Right lobe of liver (tissue), 6 donors: ENCODE data around the gene KLHL26. TPM values are rescaled to one million over a fixed set of nuclear protein-coding genes. Genes with fewer than 3 reads are reported as not detected.
A peak's percentile ranks its signal among the peaks of the same experiment; 100 is the strongest.

ENCODE experiments used
- ATAC-seq, 4 donors: fragments of 200-7000 bp; cut with Tn5 transposase; one replicate each; pipeline ENCODE4 v1.9.1; 2020; ENCODE audit warnings: mild to moderate bottlenecking in 4 of 4, moderate library complexity in 4 of 4
- DNase-seq, 3 donors: peaks; one replicate each; pipeline ENCODE4 v3.0.0-alpha.2; 2020
- H3K27ac ChIP-seq, 3 donors: fragments of 200-600 bp; one replicate each; pipeline ENCODE4 v1.8.0; 2022
- H3K27me3 ChIP-seq, 2 donors: fragments of 200-600 bp; one replicate each; pipeline ENCODE4 v1.8.0; 2022
- H3K36me3 ChIP-seq, 4 donors: fragments of 200-600 bp; sonication (generic) in 1 of 4; one replicate each; pipeline versions ENCODE4 v1.5.1 to v1.8.0; 2017 to 2022; ENCODE audit warnings: control low read depth in 1 of 4
- H3K4me1 ChIP-seq, 4 donors: fragments of 200-600 bp; sonication (generic) in 1 of 4; one replicate each; pipeline versions ENCODE4 v1.5.1 to v1.8.0; 2017 to 2022; ENCODE audit warnings: control low read depth in 1 of 4
- H3K4me3 ChIP-seq, 3 donors: fragments of 200-600 bp; one replicate each; pipeline ENCODE4 v1.8.0; 2022
- H3K9me3 ChIP-seq, 4 donors: fragments of 200-600 bp; sonication (generic) in 1 of 4; one replicate each; pipeline versions ENCODE4 v1.5.1 to v1.8.0; 2017 to 2022; ENCODE audit warnings: control low read depth in 1 of 4
- CTCF ChIP-seq, 4 donors: fragments of 200-600 bp in 3 of 4; fragments of 450-650 bp in 1 of 4; IDR thresholded peaks; one replicate each; pipeline versions ENCODE4 v1.5.1 to v1.8.0; 2016 to 2022; ENCODE audit warnings: antibody characterized with exemption in 4 of 4, mild to moderate bottlenecking in 2 of 4
- POLR2A ChIP-seq: fragments of 450-650 bp; IDR thresholded peaks from one replicate; pipeline ENCODE4 v1.6.1; 2017; ENCODE audit warnings: antibody characterized with exemption, mild to moderate bottlenecking
- WGBS: methylation state at CpG from one replicate; pipeline ENCODE4 v1.1.6; 2018; ENCODE audit warnings: low coverage, low lambda C conversion rate; ENCODE audit not compliant: insufficient coverage; ENCODE audit errors: missing lambda C conversion rate; 5-methylcytosine and 5-hydroxymethylcytosine counted together
- intact Hi-C, 2 donors: fragments of 100-400 bp; cut with DNase I; formaldehyde crosslinking; loops; one replicate each; pipeline versions ENCODE4 v1.11.2 to v1.14.1; 2022
- total RNA-seq, 6 experiments: library from RNA; depleted of rRNA in 2 of 6; stranded (reverse); fragments of >200 nt in 2 of 6; fragmentation: NEBNext Ultra II Directional in 3 of 6; extraction: Animal tissue kit (Norgen Biotek cat#: 25700) in 3 of 6; gene quantifications; one replicate each; pipeline versions ENCODE4 v1.1.0 to v1.2.4, GENCODE V29; 2016 to 2023
- donor health status: DM: no; HTN: yes; CAD: no.
- donor health status: DM: no; HTN: no; CAD: no.
- donor health status: DM: no; HTN: no; CAD: no.
- donor health status: DM: no; HTN: yes; CAD: no.
- donor health status: DM: no; HTN: yes; CAD: no.

The KLHL26 gene
- total RNA-seq, 6 experiments from 2014 or later = 3.8 to 5.0 (median 4.7) TPM

GRCh38 chr19:18626906-18627305 lies 9.9 kb upstream of the KLHL26 start:
- H3K4me3 ChIP-seq = no peak overlapping the region
- ATAC-seq (no peak), DNase-seq (no peak)
- TF ChIP-seq POLR2A (no peak), CTCF (IDR thresholded peaks at IDR 0.05) (no peak)
- no peak overlapping the region for H3K27ac ChIP-seq
- no peaks in the 10 kb centered on the region for H3K36me3 ChIP-seq
- WGBS = 60% methylated on average over 2 of the region's 2 CpGs
- no peaks in the 10 kb centered on the region for H3K4me1 ChIP-seq
- H3K27me3 ChIP-seq = no peaks in the 10 kb centered on the region
- no peaks in the 10 kb centered on the region for H3K9me3 ChIP-seq
- intact Hi-C loops = no loop called here

GRCh38 chr19:18629166-18630088 lies 7.4 kb upstream of the KLHL26 start:
- H3K27ac ChIP-seq = no peak overlapping the region
- no peaks in the 10 kb centered on the region for H3K36me3 ChIP-seq
- DNase-seq = no peak
- WGBS = 66% methylated on average over 10 of the region's 15 CpGs
- H3K27me3 ChIP-seq = no peaks in the 10 kb centered on the region
- intact Hi-C loops = no loop called here
- H3K4me3 ChIP-seq = no peak overlapping the region
- peak in 2 of 4 donors; percentile 13 to 47 for ATAC-seq
- TF ChIP-seq CTCF (IDR thresholded peaks at IDR 0.05) = no peak
- no peak for TF ChIP-seq POLR2A
- no peaks in the 10 kb centered on the region for H3K9me3 ChIP-seq
- no peaks in the 10 kb centered on the region for H3K4me1 ChIP-seq

GRCh38 chr19:18633321-18633720 lies 3.5 kb upstream of the KLHL26 start:
- H3K9me3 ChIP-seq = no peaks in the 10 kb centered on the region
- ATAC-seq = no peak
- intact Hi-C loops = no loop called here
- 0% methylated on average over 1 of the region's 8 CpGs for WGBS
- H3K36me3 ChIP-seq = no peaks in the 10 kb centered on the region
- H3K4me3 ChIP-seq = no peak overlapping the region
- peaks cover 0 to 10% (median 0%) of the 10 kb centered on the region in 4 donors for H3K4me1 ChIP-seq
- no peaks in the 10 kb centered on the region for H3K27me3 ChIP-seq
- no peak for TF ChIP-seq POLR2A
- TF ChIP-seq CTCF (IDR thresholded peaks at IDR 0.05) = no peak
- H3K27ac ChIP-seq = no peak overlapping the region
- no peak for DNase-seq

- Histone ChIP-seq H3K36me3 (no peaks in the 10 kb centered on the region), H3K4me1 (peaks cover 0 to 10% (median 0%) of the 10 kb centered on the region in 4 donors), H3K27ac (no peak overlapping the region), H3K27me3 (no peaks in the 10 kb centered on the region), H3K4me3 (no peak overlapping the region), H3K9me3 (no peaks in the 10 kb centered on the region)
- WGBS = 62% methylated on average over 6 of the region's 12 CpGs
- intact Hi-C loops = no loop called here
- DNase-seq = no peak
- ATAC-seq = no peak
- TF ChIP-seq POLR2A (no peak), CTCF (IDR thresholded peaks at IDR 0.05) (no peak)
Observed at GRCh38 chr19:18634612-18635297, 2.1 kb upstream of the KLHL26 start.
